ENCODE measurements around the gene PPP2R3B.

DNA sequence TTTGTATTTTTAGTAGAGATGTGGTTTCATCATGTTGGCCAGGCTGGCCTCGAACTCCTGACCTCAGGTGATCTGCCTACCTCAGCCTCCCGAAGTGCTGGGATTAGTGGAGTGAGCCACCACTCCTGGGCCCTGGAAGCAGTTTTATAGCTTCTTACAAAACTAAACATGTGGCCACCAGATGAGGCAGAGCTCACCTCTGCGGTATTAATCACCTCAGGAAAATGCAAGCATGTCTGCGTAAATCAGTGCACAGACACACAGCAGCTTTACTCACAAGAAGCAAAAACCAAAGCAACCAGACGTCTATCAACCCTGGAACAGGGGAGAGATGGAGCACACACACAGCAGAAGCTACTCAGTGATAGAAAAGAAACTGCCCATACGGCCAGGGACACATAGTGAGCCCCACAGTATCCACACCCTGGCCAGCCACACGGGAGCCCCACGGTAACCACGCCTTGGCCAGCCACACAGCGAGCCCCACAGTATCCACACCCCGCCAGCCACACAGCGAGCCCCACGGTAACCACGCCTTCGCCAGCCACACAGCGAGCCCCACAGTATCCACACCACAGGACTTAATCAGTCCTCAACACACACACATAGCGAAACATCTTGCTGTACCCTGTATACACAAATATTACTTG lies 30.2 kb downstream of the PPP2R3B start:
- no peak for TF ChIP-seq CTCF (IDR thresholded peaks at IDR 0.05)
- TF ChIP-seq EZH2 (IDR thresholded peaks at IDR 0.05), result no peak
- TF ChIP-seq EZH2phosphoT487 (IDR thresholded peaks at IDR 0.05), result no peak
